Measurements from ENCODE around the gene MICOS13.

DNA sequence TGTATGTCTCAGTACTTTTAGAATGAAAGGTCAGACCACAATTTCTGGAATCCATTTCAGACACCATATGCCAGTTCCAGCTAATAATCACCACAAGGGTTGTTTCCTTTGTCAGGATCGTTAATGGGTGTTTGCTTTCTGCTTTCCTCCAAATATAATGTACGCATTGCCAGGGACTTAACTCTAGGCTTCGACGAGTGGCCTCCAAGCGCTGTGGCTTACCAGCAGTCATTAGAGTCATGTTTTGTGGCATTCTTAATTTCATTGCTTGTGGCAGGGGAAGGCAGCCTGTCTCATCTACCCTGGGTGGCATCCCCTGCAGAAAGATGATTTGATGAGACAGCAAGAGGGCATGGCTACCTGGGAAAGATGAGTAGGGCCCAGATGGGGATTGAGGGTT, 34.9 kb downstream of the MICOS13 start:
- no peak for TF ChIP-seq EZH2 (IDR thresholded peaks at IDR 0.05; ENCODE audit: borderline replicate concordance, low read depth, low read length, severe bottlenecking)
- TF ChIP-seq, protein P1, sequence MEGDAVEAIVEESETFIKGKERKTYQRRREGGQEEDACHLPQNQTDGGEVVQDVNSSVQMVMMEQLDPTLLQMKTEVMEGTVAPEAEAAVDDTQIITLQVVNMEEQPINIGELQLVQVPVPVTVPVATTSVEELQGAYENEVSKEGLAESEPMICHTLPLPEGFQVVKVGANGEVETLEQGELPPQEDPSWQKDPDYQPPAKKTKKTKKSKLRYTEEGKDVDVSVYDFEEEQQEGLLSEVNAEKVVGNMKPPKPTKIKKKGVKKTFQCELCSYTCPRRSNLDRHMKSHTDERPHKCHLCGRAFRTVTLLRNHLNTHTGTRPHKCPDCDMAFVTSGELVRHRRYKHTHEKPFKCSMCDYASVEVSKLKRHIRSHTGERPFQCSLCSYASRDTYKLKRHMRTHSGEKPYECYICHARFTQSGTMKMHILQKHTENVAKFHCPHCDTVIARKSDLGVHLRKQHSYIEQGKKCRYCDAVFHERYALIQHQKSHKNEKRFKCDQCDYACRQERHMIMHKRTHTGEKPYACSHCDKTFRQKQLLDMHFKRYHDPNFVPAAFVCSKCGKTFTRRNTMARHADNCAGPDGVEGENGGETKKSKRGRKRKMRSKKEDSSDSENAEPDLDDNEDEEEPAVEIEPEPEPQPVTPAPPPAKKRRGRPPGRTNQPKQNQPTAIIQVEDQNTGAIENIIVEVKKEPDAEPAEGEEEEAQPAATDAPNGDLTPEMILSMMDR (IDR thresholded peaks at IDR 0.05; ENCODE audit: extremely low read depth in 1 of 2, insufficient read depth in 1 of 2, low read depth in 1 of 2, low read length in 2 of 2) = no peak
- no peak for TF ChIP-seq POLR2AphosphoS5 (IDR thresholded peaks at IDR 0.05; ENCODE audit: insufficient read depth, low read depth, low read length)
- TF ChIP-seq, protein P2, sequence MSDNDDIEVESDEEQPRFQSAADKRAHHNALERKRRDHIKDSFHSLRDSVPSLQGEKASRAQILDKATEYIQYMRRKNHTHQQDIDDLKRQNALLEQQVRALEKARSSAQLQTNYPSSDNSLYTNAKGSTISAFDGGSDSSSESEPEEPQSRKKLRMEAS (IDR thresholded peaks at IDR 0.05; ENCODE audit: insufficient read depth, insufficient read length) = no peak
- TF ChIP-seq MYC (IDR thresholded peaks at IDR 0.05; ENCODE audit: low read depth, low read length) = no peak
- no peak for TF ChIP-seq POLR2A (IDR thresholded peaks at IDR 0.05; ENCODE audit: low read depth, low read length)
